Measurements from ENCODE around the gene RPS16.

GRCh38 chr19:39400061-39400460, 35.7 kb downstream of the RPS16 start:
- no peak for TF ChIP-seq CTCF (tag by site-specific recombination; IDR thresholded peaks at IDR 0.05)
- TF ChIP-seq MYNN (tag by site-specific recombination; IDR thresholded peaks at IDR 0.05; ENCODE audit: borderline replicate concordance), result no peak
- TF ChIP-seq TRIM28 (IDR thresholded peaks at IDR 0.05; ENCODE audit: borderline replicate concordance, low read length), result no peak
- no peak for TF ChIP-seq ZNF292 (tag by site-specific recombination; IDR thresholded peaks at IDR 0.05; ENCODE audit: borderline replicate concordance, low read depth)
- no peak for TF ChIP-seq ZFP37 (tag by site-specific recombination; IDR thresholded peaks at IDR 0.05)
- TF ChIP-seq ATF2 (tag by site-specific recombination; IDR thresholded peaks at IDR 0.05; ENCODE audit: low read depth), result no peak
- no peak for TF ChIP-seq PATZ1 (tag by site-specific recombination; IDR thresholded peaks at IDR 0.05)
- TF ChIP-seq ELK4 (IDR thresholded peaks at IDR 0.05; ENCODE audit: borderline replicate concordance, low read depth, low read length), result no peak
- no peak for TF ChIP-seq ZNF16 (tag by site-specific recombination; IDR thresholded peaks at IDR 0.05; ENCODE audit: low read depth)
- TF ChIP-seq IKZF3 (tag by site-specific recombination; IDR thresholded peaks at IDR 0.05), result no peak
